ENCODE results near the gene PFDN5.

Gene PFDN5

DNA sequence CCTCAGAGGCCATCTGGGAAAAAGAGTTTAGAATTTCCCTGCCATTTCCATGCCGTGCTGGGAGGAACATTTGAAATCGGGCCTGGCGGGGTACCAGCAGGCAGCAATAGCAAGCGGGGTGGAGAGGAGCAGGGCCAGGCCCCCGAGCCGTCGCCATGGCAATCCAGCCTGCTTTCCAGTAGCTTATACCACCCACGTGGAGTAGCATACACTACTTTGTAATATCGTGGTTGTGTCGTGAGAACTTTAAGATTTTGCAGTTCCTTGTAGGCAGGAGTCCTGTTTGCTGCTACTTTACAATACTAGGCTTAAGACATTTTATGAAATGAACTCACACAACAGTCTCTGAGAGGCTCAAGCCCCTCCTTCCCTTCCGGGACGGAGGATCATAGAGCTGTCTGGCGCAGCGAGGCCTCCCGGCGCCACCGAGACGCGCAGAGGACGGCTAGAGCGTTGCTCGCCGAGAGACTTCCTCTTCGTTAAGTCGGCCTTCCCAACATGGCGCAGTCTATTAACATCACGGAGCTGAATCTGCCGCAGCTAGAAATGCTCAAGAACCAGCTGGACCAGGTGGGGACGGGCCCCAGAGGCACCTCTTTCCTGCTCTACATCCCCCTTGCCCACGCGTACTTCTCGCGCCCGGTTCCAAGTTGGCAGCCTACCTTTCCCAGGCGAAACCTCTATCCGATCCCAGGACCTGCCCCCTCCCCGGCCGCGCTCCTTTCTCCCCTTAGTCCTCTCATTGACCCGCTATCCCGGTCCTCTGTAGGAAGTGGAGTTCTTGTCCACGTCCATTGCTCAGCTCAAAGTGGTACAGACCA is at the start of gene PFDN5:
TSS of gene PFDN5 (plus strand) at position 473 of the 821 bp plus-strand sequence. CDS start at position 499, 26 bp downstream.
- peak; percentile 85 for DNase-seq

DNA sequence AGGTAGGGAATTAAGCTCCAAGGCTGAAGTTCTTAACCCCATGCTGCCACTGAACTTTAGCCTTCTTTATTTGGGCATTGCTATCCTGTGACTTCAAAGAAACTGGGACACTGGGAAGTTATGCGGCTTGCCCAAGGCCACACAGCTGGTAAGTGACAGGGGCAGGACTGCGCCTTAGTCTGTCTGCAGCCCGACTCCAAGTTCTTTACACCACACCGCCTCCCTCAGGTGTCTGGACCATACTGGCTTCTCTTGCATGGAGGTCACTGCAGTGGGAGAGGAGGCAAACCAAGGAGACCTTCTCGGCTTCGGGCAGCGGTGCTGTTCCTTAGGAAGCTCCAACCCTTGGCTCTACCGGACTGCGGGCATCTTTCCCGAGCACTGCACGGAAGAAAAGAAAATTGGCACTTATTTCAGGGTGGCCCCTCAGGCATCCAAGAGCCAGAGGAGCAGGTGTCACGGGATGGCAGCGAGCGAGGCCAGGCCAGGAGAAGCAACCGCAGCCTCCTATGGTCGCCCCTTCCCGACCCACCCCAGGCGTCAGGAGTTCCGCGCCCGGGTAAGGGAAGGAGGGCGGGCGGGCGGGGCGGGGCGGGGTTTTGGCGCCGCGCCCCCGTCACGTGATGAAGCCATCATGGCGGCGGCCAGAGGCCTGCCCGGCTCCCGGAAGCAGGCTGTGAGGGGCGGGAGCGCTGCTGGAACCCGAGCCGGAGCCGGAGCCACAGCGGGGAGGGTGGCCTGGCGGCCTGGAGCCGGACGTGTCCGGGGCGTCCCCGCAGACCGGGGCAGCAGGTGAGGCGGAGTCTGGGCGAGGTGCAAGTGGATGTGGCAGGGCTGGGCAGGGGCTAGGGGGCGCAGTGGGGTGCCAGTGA is 43.6 kb upstream of the PFDN5 start:
- DNase-seq: peak; percentile 64

DNA sequence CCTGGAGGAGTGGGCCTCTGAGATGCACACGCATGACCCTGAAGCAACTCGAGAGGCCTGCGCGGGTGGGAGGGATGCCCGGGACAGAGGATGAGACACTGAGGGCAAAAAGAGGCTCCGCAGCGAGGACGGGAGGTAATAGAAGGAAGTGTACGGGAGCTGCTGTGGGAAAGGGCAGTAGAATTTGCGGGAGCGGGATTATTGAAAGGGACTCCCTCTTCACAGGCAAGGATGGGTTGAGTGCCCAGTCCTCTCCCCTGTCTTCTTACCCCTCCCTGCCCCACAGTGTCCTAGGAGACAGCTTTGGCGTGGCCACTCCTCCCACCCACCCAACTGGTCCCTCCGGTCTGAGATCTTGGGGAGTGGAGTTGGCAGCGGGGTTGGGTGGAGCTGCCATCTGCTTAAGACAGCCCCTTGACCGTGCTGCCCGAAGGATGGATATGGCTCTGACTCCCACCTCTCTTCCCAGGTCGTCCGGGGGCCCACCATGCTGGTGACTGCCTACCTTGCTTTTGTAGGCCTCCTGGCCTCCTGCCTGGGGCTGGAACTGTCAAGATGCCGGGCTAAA is 42.9 kb upstream of the PFDN5 start:
- no peak for DNase-seq

DNA sequence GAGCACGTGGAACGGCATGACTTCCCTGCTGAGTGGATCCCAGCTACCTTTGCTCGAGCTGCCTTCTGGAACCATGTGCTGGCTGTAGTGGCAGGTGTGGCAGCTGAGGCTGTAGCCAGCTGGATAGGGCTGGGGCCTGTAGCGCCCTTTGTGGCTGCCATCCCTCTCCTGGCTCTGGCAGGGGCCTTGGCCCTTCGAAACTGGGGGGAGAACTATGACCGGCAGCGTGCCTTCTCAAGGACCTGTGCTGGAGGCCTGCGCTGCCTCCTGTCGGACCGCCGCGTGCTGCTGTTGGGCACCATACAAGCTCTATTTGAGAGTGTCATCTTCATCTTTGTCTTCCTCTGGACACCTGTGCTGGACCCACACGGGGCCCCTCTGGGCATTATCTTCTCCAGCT is 42.0 kb upstream of the PFDN5 start:
- DNase-seq: no peak

DNA sequence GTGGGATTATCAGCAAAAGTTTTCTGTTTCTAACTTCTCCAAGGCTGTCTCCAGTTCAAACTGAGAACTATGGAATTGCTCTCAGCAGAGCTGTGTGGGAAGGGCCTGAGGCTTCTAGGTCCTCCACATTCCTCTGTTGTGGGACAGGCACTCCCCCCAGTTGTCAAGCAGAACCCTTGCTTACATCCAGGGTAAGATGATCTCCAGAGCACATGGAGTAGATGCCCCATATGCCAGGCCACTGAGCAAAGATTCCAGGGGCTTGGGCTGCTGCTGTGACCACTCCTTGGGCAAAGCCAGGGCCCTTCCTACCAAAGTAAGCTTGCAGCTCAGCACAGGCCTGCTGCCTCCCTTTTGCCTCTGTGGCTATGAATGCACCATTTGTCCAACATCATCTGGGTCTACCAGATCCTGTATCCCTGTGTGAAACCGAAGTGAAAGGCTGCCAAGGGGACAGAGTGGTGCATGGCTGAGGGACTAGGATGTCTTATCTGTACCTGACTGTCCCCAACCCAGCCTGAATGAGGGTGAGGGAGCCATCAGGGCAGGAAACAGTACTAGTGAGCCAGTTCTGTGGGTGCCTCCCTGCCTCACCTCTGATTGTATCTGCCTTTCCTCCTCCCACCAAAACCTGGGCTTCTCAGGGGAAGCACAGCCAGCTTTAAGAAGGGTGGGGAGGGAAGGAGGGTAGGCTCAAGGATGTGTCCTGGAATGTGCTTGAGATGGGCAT is 40.4 kb upstream of the PFDN5 start:
- no peak for DNase-seq

DNA sequence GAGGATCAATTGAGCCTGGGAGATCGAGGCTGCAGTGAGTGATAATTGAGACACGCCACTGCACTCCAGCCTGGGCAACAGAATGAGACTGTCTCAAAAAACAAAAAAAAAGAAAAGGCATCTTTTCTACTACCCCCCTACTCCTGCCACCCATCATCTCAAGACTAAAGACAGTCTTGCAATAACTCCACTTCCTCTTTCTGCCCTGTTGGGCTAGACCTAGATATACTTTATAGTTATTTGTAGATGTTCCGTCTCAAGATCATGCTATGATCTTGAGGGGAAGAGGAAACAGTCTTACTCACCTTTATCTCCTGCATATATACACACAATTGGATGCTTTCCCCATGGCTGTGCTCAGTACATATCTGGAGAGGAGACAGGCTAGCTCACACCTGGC is 39.3 kb upstream of the PFDN5 start:
- DNase-seq: peak; percentile 34

DNA sequence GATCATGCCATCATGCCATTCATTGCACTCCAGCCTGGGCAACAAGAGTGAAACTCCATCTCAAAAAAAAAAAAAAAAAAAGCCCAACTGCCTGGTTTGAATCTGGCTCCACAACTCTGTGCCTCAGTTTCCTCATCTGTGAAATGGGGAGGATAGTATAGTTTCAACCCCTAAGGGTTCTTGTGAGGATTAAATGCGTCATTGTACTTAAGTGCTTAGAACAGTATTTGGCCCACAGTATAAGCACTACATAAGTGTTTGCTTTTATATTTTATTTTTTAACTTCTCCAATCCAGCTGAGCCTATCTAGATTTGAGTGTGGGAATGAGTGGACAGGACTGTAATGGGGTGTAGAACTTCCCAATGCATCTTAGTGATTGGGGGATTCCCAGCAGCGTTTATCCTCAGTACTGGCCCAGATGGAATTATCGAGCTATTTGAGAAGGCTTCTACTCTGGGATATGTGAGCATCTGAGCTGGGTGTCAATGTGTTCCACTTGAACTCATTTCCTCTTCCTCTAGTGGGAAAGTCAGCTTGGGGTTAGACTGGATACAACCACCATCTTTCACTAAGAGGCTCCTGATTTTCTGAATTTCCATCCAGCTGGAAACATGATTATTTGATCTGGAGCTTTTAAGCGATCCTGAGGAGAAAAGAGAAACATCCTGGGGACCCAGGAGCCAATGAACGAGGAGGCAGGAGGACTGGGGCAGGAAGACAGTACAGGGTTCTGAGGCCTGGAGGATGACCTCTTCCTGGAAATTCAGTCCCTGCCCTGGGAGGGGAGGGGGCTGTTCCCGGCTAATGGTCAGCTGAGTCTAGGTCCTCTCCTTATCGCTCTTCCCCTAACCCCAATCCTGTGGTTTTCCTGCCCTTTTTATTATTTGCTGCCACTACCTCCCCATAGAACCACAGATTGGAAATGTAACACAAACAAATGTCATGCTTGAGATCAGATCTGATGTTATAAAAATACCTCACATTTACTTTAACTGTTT is 36.5 kb upstream of the PFDN5 start:
- no peak for DNase-seq

DNA sequence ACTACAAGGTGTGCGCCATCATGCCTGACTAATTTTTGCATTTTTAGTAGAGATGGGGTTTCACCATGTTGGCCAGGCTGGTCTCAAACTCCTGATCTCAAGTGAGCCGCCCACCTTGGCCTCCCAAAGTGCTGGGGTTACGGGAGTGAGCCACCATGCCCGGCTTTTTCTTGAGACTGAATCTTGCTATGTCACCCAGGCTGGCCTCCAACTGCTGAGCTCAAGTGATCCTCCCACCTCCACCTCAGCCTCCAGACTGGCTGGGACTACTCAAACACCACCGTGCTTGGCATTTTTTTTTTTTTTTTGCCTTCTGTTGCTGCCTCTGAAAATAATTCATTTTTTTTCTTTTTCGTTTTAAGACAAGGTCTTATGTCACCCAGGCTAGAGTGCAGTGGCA is 35.5 kb upstream of the PFDN5 start:
- DNase-seq: no peak

DNA sequence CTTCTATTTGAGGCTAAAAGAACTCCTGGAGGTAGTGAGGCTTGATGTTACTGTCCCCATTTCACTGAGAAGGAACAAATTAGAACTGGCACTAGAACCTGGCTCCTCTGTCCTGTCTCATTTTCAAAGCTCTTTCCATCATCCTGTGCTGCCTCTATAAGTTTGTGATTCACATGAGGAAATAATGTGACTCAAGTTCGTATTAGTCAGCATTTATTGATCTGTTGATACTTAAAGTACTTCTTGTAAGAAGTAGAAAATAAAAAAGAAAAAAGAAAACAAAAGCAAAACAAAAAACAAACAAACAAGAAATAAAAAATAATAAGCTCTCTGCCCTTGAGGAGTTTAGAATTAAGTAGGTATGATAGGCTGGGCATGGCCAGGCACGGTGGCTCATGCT is 29.6 kb upstream of the PFDN5 start:
- DNase-seq: no peak

DNA sequence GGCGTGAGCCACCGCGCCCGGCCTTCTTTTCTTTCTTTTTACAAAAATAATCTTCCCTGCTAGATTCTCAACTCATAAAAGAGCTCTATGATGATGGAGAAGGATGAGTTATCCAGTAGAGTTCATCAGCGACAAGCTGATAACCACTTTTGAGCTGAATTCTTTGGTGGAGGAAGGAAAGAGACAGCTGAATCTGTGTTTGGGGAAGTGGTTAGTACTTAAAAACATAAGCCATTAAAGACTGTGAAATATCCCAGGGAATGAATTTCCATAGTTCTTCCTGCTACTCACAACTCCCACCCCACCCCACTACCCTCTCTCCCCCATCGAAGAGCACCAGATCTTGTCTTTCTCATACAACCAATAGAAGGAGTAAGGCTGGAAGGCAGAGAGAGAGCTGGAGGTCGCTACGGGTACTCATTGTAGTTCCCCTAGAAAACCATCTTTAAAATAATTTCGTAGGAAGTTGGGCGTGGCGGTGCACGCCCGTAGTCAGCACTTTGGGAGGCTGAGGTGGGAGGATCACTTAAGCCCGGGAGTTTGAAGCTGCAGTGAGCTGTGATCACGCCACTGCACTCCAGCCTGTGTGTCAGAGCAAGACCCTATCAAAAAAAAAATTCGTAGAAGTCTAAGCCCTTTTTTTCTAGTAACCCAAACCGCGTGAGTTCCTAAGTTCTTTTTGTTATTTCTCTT is 27.9 kb upstream of the PFDN5 start:
- DNase-seq: no peak

DNA sequence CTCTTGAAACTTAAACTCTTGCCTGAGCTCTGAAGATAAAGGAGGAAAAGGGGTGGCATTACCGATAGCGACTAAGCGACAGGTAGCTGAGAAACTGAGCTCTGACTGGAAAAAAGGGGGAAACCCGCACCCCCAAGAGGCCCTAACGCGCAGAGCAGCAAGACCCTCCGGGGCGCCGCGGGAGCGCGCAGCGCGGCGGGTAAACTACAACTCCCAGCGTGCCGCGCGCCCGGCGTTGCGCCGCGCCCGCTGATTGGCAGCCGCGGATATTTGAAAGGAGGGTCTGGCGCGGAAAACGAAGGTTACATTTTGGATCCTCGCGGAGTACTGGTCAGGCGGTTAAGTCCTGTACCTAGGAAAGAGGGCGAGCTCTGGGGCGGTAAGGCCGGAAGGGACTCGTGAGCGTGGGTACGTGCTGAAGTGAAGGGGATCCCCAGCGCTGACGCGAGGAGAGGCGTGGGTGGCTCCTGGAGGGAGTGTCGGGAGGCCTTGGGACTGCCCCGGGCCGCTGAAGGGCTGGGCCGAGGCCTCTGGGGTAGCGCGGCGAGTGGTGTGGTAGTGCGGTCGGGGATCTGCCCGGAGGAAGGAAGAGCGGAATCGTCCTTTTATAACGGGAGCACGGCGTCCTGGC is 27.2 kb upstream of the PFDN5 start, which contains the start of gene ESPL1:
TSS of gene ESPL1 (plus strand) at position 301 of the 631 bp plus-strand sequence. CDS start 468 bp downstream, outside the sequence.
- DNase-seq: peak; percentile 63

DNA sequence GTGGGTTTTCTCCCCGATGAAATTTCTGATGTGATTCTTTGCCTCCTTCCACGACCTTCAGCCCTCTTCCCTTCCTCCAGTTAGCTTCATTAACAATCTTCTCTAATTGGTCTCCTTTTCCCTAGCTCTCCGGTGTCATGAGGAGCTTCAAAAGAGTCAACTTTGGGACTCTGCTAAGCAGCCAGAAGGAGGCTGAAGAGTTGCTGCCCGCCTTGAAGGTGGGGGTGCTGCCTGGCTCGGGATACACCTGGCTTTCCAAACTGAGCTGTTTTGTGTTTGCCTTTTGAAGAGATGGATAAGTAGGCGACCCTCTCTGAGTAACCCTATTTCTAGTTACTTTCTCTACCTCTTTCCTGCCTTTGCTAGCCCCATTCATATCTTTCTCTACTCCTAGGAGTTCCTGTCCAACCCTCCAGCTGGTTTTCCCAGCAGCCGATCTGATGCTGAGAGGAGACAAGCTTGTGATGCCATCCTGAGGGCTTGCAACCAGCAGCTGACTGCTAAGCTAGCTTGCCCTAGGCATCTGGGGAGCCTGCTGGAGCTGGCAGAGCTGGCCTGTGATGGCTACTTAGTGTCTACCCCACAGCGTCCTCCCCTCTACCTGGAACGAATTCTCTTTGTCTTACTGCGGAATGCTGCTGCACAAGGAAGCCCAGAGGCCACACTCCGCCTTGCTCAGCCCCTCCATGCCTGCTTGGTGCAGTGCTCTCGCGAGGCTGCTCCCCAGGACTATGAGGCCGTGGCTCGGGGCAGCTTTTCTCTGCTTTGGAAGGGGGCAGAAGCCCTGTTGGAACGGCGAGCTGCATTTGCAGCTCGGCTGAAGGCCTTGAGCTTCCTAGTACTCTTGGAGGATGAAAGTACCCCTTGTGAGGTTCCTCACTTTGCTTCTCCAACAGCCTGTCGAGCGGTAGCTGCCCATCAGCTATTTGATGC is 26.4 kb upstream of the PFDN5 start:
- DNase-seq: no peak

DNA sequence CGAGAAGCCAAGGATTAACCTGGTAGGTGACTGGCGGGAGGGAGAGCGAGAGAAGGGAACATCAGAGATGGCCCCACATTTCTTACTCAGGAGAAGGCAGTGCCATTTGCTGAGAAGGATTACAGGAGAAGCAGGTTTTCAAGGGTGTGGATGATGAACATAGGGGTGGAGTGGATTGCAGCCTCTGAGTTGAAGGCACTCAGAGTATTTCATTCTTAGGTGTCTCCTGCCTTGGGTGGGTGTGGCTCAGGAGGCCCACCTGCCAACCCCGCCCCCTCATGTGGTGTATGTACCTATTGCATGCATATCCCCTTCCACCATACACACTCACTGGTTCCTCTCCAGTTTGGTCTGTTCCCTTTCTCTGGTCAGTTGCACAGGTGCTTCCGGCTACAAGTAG is 20.9 kb upstream of the PFDN5 start:
- DNase-seq: no peak

DNA sequence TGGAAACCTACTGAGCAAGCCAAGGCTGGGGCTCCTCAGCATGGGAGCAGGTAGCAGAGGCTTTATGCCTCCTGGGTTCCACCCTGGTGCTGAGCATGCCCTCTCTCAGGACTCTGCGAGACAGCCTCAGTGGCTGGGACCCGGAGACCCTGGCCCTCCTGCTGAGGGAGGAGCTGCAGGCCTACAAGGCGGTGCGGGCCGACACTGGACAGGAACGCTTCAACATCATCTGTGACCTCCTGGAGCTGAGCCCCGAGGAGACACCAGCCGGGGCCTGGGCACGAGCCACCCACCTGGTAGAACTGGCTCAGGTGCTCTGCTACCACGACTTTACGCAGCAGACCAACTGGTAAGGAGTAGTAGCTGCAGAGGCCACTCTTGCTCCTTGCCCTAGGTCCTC is 18.8 kb upstream of the PFDN5 start:
- no peak for DNase-seq

DNA sequence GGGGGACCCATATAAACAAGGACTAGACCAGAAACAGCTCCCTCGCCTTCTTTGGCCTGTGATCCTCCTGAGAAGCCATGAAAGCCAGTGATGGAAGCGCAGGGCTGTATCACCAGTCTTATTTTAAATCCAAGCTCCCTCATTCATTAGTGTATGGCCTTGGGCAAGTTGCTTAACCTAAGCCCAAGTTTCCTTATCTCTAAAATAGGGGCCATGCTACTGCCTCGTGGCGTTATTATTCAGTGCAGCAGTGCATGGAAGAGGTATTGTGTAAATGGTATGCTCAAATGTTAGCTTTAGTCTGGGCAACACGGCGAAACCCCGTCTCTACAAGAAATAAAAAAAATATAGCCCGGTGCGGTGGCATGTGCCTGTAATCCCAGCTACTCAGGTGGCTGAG is 17.4 kb upstream of the PFDN5 start:
- no peak for DNase-seq

DNA sequence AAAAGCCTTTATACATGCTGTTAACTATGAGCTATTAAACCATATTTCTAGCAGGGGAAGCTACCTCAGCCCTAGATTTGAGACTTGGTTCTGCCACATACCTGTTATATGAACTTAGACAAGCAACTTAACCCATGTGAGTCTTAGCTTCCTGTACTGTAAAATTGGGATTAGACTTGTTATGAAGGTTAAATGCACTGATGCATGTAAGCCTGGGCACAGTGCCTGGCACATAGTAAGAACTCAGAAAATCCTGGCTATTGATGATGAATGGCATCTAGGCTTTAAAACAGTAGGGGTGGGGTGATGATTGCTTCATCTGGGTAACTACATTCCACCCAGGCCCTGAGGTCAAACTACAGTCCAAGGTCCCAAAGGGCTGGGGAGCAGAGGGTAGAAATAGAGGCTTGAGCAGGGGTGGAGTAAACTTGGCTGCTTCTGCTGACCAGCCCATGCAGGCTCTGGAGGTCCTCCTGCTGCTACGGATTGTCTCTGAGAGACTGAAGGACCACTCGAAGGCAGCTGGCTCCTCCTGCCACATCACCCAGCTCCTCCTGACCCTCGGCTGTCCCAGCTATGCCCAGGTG is 16.0 kb upstream of the PFDN5 start:
- no peak for DNase-seq

DNA sequence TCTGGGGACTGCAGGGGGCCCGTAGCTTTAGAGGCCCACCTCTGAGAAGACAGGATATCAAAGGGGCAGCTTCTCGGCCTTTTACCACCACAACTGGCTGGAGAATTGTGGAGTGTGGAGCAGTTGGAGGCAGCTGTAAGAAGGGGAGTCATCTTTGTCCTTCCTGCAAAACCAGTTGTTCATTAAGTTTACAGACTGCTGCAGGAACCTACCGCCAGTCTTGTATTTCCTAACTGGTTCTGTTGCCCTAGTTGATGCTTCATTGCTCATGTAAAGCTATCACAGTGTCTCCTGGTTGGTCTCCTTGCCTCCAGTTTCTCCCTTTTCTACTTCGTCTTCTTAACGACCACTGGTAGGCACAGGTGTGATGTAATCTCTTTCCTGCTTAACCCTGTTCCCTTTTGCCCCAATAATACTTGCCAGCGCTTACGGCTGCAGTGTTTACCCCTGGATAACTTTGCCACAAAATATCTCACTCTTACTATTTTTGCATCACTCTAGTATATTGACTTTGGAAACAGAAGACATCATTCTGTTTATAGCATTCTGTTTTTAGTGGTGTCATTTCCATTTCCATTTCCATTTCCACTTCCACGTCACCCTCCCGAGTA is 15.3 kb upstream of the PFDN5 start:
- DNase-seq: no peak

DNA sequence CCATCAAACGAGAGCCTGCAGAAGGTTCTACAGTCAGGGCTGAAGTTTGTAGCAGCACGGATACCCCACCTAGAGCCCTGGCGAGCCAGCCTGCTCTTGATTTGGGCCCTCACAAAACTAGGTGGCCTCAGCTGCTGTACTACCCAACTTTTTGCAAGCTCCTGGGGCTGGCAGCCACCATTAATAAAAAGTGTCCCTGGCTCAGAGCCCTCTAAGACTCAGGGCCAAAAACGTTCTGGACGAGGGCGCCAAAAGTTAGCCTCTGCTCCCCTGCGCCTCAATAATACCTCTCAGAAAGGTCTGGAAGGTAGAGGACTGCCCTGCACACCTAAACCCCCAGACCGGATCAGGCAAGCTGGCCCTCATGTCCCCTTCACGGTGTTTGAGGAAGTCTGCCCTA is 8.9 kb upstream of the PFDN5 start:
- no peak for DNase-seq

Data from GDM1 (cell line).